ENCODE measurements around the gene SPRYD7. TPM values are rescaled to one million over a fixed set of nuclear protein-coding genes. Genes with fewer than 3 reads are reported as not detected.

Gene SPRYD7
- total and polyA plus RNA-seq, 4 experiments from 2014 or later: 3.0 to 5.1 (median 3.3) TPM

- CTCF ChIA-PET (ENCODE audit: partially characterized antibody): no interaction called here
- Mint-ChIP-seq H3K4me3 (no peak overlapping the region), H3K4me1 (no peaks in the 10 kb centered on the region), H3K36me3 (no peaks in the 10 kb centered on the region), H3K9me3 (peaks cover 0 to 5% (median 0%) of the 10 kb centered on the region in 8 donors), H3K27me3 (peaks cover 0 to 2% of the 10 kb centered on the region in 2 donors), H3K27ac (no peak overlapping the region)
- H3K36me3 ChIP-seq (ENCODE audit: insufficient read depth, low read length): no peaks in the 10 kb centered on the region
- H3K4me1 ChIP-seq (ENCODE audit: insufficient read depth, low read length): no peaks in the 10 kb centered on the region
- no peaks in the 10 kb centered on the region for H3K9me3 ChIP-seq (ENCODE audit: control insufficient read depth in 1 of 2, low read length in 2 of 2)
- H3K27ac ChIP-seq (ENCODE audit: low read depth, low read length): no peak overlapping the region
- intact Hi-C loops (cut with micrococcal nuclease): no loop called here
- no peak overlapping the region for H3K4me3 ChIP-seq (ENCODE audit: low read length in 2 of 2)
- POLR2A ChIA-PET (ENCODE audit: partially characterized antibody): no interaction called here
- no peak for DNase-seq
- H3K27me3 ChIP-seq (ENCODE audit: insufficient read depth, low read length): no peaks in the 10 kb centered on the region
Measured at GRCh38 chr13:49893591-49893990, 42.5 kb downstream of the SPRYD7 start.

DNA sequence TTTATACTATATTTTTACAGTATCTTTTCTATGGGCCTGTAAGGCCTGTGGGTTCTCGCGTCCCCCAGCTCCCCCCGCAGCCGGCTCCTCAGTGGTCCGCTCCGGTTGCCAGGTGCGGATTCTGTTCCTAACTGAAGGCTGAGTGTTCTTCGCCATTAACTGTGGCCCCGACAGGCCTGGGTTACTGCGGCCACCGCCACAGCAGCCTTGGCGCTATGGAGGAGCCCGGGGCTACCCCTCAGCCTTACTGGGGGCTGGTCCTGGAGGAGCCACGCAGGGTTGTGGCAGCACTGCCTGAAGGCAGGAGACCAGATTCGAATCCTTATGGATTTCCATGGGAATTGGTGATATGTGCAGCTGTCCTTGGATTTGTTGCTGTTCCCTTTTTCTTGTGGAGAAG lies 45.8 kb downstream of the SPRYD7 start:
- H3K4me3 Mint-ChIP-seq: no peak overlapping the region
- Histone ChIP-seq H3K4me1 (ENCODE audit: insufficient read depth, low read length) (no peaks in the 10 kb centered on the region), H3K27me3 (ENCODE audit: insufficient read depth, low read length) (no peaks in the 10 kb centered on the region), H3K36me3 (ENCODE audit: insufficient read depth, low read length) (no peaks in the 10 kb centered on the region), H3K9me3 (ENCODE audit: control insufficient read depth in 1 of 2, low read length in 2 of 2) (no peaks in the 10 kb centered on the region), H3K4me3 (ENCODE audit: low read length in 2 of 2) (no peak overlapping the region), H3K27ac (ENCODE audit: low read depth, low read length) (no peak overlapping the region)
- ChIA-PET POLR2A (ENCODE audit: partially characterized antibody) (no interaction called here), CTCF (ENCODE audit: partially characterized antibody) (interaction anchor here (0.6 kb wide), 1 partner anchor 45 kb away, joined by 3 read pairs; no protein-coding TSS in a partner anchor)
- H3K27me3 Mint-ChIP-seq: no peaks in the 10 kb centered on the region
- H3K4me1 Mint-ChIP-seq: no peaks in the 10 kb centered on the region
- no peak for DNase-seq
- H3K9me3 Mint-ChIP-seq: peaks cover 0 to 5% (median under 1%) of the 10 kb centered on the region in 8 donors
- no peaks in the 10 kb centered on the region for H3K36me3 Mint-ChIP-seq
- no peak overlapping the region for H3K27ac Mint-ChIP-seq
- intact Hi-C loops (cut with micrococcal nuclease): no loop called here

DNA sequence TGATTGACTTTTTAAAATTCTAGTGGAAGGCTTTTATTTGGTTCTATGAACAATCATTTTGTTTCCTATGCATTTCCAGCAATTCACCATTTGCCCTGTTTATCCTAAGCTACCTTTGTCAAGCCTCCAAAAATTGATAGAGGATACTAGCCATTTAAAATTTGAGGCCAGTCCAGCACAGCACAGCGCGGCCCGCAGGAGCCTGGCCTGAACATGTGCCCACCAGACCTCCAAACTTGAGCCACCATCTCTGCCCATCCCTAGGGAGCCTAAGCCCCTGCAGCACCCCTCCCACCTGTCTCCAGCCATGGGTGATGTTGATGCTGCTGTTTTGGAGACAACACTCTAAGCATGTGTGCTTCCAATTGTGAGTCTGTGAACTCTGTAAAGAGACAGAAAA lies 57.5 kb downstream of the SPRYD7 start:
- peaks cover 0 to 42% (median 30%) of the 10 kb centered on the region in 8 donors for H3K9me3 Mint-ChIP-seq
- intact Hi-C loops (cut with micrococcal nuclease): no loop called here
- no peak overlapping the region for H3K27ac Mint-ChIP-seq
- Histone ChIP-seq H3K27ac (ENCODE audit: low read depth, low read length) (no peak overlapping the region), H3K9me3 (ENCODE audit: control insufficient read depth in 1 of 2, low read length in 2 of 2) (peaks cover 0 to 9% of the 10 kb centered on the region in 2 donors), H3K27me3 (ENCODE audit: insufficient read depth, low read length) (no peaks in the 10 kb centered on the region), H3K36me3 (ENCODE audit: insufficient read depth, low read length) (no peaks in the 10 kb centered on the region), H3K4me1 (ENCODE audit: insufficient read depth, low read length) (no peaks in the 10 kb centered on the region), H3K4me3 (ENCODE audit: low read length in 2 of 2) (no peak overlapping the region)
- H3K36me3 Mint-ChIP-seq: peaks cover 2 to 8% of the 10 kb centered on the region in 2 donors
- no peak for DNase-seq
- H3K27me3 Mint-ChIP-seq: peaks cover 16 to 18% of the 10 kb centered on the region in 2 donors
- CTCF ChIA-PET (ENCODE audit: partially characterized antibody): no interaction called here
- H3K4me1 Mint-ChIP-seq: no peaks in the 10 kb centered on the region
- POLR2A ChIA-PET (ENCODE audit: partially characterized antibody): no interaction called here
- no peak overlapping the region for H3K4me3 Mint-ChIP-seq

- Histone ChIP-seq H3K4me1 (ENCODE audit: insufficient read depth, low read length) (no peaks in the 10 kb centered on the region), H3K27ac (ENCODE audit: low read depth, low read length) (no peak overlapping the region), H3K36me3 (ENCODE audit: insufficient read depth, low read length) (no peaks in the 10 kb centered on the region), H3K4me3 (ENCODE audit: low read length in 2 of 2) (no peak overlapping the region), H3K9me3 (ENCODE audit: control insufficient read depth in 1 of 2, low read length in 2 of 2) (peaks cover 0 to 9% of the 10 kb centered on the region in 2 donors), H3K27me3 (ENCODE audit: insufficient read depth, low read length) (no peaks in the 10 kb centered on the region)
- CTCF ChIA-PET (ENCODE audit: partially characterized antibody): no interaction called here
- no peak for DNase-seq
- H3K4me3 Mint-ChIP-seq: no peak overlapping the region
- no peak overlapping the region for H3K27ac Mint-ChIP-seq
- intact Hi-C loops (cut with micrococcal nuclease): no loop called here
- no peaks in the 10 kb centered on the region for H3K4me1 Mint-ChIP-seq
- peaks cover 0 to 45% (median 30%) of the 10 kb centered on the region in 8 donors for H3K9me3 Mint-ChIP-seq
- peaks cover 13 to 16% of the 10 kb centered on the region in 2 donors for H3K27me3 Mint-ChIP-seq
- peaks cover 2 to 8% of the 10 kb centered on the region in 2 donors for H3K36me3 Mint-ChIP-seq
- POLR2A ChIA-PET (ENCODE audit: partially characterized antibody): no interaction called here
Measured at GRCh38 chr13:49877629-49878218, 58.4 kb downstream of the SPRYD7 start.

GRCh38 chr13:49874430-49874829 lies 61.7 kb downstream of the SPRYD7 start:
- no peak overlapping the region for H3K27ac Mint-ChIP-seq

GRCh38 chr13:49869519-49869918 lies 66.6 kb downstream of the SPRYD7 start:
- Mint-ChIP-seq H3K27ac (no peak overlapping the region), H3K4me3 (no peak overlapping the region), H3K4me1 (no peaks in the 10 kb centered on the region), H3K36me3 (no peaks in the 10 kb centered on the region), H3K9me3 (peaks cover 0 to 8% (median 4%) of the 10 kb centered on the region in 8 donors), H3K27me3 (peaks cover 0 to 2% of the 10 kb centered on the region in 2 donors)
- H3K4me1 ChIP-seq (ENCODE audit: insufficient read depth, low read length): no peaks in the 10 kb centered on the region
- no peak for DNase-seq
- ChIA-PET CTCF (ENCODE audit: partially characterized antibody) (no interaction called here), POLR2A (ENCODE audit: partially characterized antibody) (no interaction called here)
- H3K9me3 ChIP-seq (ENCODE audit: control insufficient read depth in 1 of 2, low read length in 2 of 2): peaks cover 0 to 3% of the 10 kb centered on the region in 2 donors
- intact Hi-C loops (cut with micrococcal nuclease): no loop called here
- no peak overlapping the region for H3K27ac ChIP-seq (ENCODE audit: low read depth, low read length)
- H3K27me3 ChIP-seq (ENCODE audit: insufficient read depth, low read length): no peaks in the 10 kb centered on the region
- H3K4me3 ChIP-seq (ENCODE audit: low read length in 2 of 2): no peak overlapping the region
- no peaks in the 10 kb centered on the region for H3K36me3 ChIP-seq (ENCODE audit: insufficient read depth, low read length)

More at GRCh38 chr13:49874430-49874829, 61.7 kb downstream of the SPRYD7 start:
- Mint-ChIP-seq H3K4me3 (no peak overlapping the region), H3K36me3 (peaks cover 2 to 8% of the 10 kb centered on the region in 2 donors), H3K27me3 (peaks cover 0 to 2% of the 10 kb centered on the region in 2 donors), H3K9me3 (peaks cover 0 to 38% (median 30%) of the 10 kb centered on the region in 8 donors), H3K4me1 (no peaks in the 10 kb centered on the region)
- Histone ChIP-seq H3K27me3 (ENCODE audit: insufficient read depth, low read length) (no peaks in the 10 kb centered on the region), H3K27ac (ENCODE audit: low read depth, low read length) (no peak overlapping the region), H3K9me3 (ENCODE audit: control insufficient read depth in 1 of 2, low read length in 2 of 2) (peaks cover 0 to 9% of the 10 kb centered on the region in 2 donors), H3K4me1 (ENCODE audit: insufficient read depth, low read length) (no peaks in the 10 kb centered on the region), H3K4me3 (ENCODE audit: low read length in 2 of 2) (no peak overlapping the region), H3K36me3 (ENCODE audit: insufficient read depth, low read length) (no peaks in the 10 kb centered on the region)
- CTCF ChIA-PET (ENCODE audit: partially characterized antibody): no interaction called here
- POLR2A ChIA-PET (ENCODE audit: partially characterized antibody): no interaction called here
- no peak for DNase-seq
- intact Hi-C loops (cut with micrococcal nuclease): no loop called here

DNA sequence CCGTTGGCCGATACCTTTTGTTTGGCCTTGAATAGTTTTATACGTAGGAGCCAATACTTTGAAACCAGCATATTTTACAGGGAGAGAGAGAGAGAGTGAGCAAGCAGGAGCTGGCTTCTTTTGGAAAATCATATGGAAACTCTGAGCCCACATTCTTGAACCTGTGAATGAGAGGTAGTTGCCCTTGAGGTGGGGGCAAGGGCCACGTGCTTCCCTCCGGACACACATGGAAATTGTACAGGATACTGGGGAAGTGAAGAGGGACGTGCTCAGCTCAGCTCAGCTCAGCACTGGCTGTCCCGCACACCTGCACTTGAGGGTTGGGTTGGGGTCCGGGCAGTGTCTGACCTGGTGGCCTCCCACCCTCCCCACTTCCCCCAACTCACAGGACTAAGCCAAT lies 68.3 kb downstream of the SPRYD7 start:
- Histone ChIP-seq H3K9me3 (ENCODE audit: control insufficient read depth in 1 of 2, low read length in 2 of 2) (no peaks in the 10 kb centered on the region), H3K4me1 (ENCODE audit: insufficient read depth, low read length) (no peaks in the 10 kb centered on the region), H3K27me3 (ENCODE audit: insufficient read depth, low read length) (no peaks in the 10 kb centered on the region), H3K27ac (ENCODE audit: low read depth, low read length) (no peak overlapping the region), H3K36me3 (ENCODE audit: insufficient read depth, low read length) (no peaks in the 10 kb centered on the region), H3K4me3 (ENCODE audit: low read length in 2 of 2) (no peak overlapping the region)
- Mint-ChIP-seq H3K27me3 (peaks cover 0 to 8% of the 10 kb centered on the region in 2 donors), H3K9me3 (no peaks in the 10 kb centered on the region), H3K4me1 (no peaks in the 10 kb centered on the region), H3K36me3 (no peaks in the 10 kb centered on the region), H3K27ac (peak overlapping the region in 1 of 7 donors; percentile 2), H3K4me3 (no peak overlapping the region)
- no peak for DNase-seq
- CTCF ChIA-PET (ENCODE audit: partially characterized antibody): no interaction called here
- intact Hi-C loops (cut with micrococcal nuclease): no loop called here
- POLR2A ChIA-PET (ENCODE audit: partially characterized antibody): no interaction called here

Data from CD4-positive, alpha-beta memory T cell (primary cell).